ENCODE data around the gene LIPE.

Gene LIPE

DNA sequence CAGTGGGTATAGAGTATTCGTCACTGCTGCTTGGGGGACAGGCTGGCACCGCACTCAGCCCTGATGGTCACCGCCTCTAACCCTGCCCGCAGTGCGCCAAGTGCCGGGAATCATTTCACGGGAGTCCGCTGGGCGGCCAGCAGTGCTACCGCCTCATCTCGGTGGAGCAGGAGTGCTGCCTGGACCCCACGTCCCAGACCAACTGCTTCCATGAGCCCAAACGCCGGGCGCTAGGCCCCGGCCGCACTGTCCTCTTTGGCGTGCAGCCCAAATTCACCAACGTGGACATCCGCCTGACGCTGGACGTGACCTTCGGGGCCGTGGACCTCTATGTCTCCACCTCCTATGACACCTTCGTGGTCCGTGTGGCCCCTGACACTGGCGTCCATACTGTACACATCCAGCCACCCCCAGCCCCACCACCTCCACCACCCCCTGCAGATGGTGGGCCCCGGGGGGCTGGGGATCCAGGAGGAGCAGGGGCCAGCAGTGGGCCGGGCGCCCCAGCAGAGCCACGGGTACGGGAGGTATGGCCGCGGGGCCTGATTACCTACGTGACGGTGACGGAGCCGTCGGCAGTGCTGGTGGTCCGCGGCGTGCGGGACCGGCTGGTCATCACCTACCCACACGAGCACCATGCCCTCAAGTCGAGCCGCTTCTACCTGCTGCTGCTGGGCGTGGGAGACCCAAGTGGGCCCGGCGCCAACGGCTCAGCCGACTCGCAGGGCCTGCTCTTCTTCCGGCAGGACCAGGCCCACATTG lies 51.6 kb downstream of the LIPE start:
- DNase-seq: no peak

DNA sequence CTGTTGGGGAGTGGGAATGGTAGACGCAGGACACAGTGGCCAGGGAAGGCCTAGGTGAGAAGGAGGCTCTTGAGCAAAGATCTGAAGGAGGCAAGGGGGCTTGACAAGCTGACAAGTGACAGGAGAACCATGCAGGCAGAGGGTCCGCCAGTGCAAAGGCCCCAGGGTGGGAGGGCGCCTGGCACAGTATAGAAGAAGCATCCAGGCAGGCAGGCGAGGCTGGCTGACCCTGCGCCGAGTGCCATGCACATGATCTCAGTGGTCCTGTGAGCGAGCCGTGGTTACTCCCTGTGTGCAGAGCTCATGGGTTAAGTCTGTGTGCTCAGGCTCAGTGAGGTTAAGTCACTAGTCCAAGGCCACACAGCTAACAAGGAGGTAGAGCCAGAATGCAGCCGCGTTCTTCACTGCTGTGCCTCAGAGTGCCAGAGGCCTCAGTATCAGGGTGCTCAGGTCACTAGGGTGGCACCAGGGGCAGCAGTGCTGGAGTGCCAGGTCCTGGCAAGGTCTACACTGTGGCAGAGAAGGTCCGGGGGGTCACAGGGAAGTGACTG lies 52.3 kb downstream of the LIPE start:
- DNase-seq: no peak

DNA sequence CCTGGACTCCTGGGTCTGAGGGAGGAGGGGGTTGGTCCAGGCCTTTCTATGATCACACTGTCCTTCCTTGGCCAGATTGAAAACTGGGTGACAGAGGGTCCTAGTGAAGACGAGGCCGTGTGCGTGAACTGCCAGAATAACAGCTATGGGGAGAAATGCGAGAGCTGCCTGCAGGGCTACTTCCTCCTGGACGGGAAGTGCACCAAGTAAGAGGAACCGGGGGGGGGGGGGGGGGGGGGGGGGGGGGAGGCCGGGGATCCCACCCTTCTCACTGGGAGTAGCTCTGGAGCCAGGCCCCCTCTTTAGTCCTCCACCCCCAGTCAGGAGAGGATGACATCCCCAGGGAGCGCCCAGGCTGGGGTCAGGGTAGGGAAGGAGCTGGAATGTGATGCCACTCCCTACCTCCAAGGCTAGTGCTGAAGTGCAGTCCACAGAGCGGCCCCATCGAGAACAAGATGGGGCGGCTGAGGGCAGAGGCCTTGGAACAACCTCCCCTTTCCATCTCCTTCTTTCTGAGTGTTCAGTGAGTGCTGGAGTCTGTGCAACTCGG lies 56.5 kb downstream of the LIPE start:
- DNase-seq: peak; percentile 4

DNA sequence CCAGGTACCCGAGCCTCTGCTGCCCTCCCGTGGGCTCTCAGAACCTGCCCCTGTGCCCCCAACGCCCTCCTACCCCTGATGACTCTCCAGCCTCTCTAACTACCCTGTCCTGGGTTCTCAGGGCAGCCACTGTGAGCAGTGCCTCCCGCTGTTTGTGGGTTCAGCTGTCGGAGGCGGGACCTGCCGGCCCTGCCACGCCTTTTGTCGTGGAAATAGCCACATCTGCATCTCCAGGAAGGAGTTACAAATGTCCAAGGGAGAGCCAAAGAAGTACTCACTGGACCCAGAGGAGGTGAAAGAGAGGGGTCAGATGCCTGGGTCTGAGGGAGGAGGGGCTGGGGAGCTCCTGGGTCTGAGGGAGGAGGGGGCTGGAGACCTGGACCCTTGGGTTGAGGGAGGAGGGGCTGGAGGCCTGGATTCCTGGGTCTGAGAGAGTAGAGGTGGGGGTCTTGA lies 57.1 kb downstream of the LIPE start:
- DNase-seq: no peak

DNA sequence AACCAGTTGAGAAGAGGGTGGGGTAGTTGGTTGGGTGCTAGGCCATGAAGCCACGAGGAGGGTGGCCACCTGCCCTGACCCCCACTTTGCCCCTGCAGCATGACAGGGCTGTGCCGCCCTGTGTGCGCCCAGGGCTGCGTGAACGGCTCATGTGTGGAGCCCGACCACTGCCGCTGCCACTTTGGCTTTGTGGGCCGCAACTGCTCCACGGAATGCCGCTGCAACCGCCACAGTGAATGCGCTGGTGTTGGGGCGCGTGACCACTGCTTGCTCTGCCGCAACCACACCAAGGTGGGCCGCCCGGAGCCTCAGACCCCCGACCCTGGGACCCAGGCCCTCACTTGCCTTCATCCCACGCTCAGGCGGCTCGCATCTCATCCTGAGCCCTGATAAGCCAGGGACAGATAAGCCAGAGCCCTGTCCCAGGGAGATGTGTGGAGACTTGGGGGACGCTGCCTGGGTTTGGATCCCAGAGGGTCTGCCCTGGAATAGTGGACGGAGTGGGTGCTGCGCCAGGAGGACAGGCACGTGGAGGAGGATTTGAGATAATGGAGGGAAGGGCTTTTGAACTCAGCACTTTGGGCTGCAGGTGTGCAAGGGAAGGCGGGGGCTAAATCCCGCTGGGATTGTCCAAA lies 57.6 kb downstream of the LIPE start:
- no peak for DNase-seq

DNA sequence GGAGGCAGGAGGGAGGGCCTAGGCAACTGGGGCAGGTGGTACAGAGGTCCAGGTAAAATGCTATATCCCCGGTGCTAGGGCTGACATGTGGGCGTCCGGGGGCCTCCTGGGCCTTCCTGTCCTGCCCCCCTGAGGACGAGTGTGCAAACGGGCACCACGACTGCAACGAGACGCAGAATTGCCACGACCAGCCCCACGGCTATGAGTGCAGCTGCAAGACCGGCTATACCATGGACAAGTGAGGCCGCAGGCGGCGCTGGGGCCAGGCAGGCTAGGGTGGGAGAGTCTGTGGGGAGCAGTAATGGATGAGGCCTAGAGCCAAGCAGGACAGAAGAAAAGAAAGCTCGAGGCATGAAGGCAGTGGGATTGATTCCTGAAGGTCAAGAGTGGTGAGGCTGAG lies 58.4 kb downstream of the LIPE start:
- DNase-seq: no peak

DNA sequence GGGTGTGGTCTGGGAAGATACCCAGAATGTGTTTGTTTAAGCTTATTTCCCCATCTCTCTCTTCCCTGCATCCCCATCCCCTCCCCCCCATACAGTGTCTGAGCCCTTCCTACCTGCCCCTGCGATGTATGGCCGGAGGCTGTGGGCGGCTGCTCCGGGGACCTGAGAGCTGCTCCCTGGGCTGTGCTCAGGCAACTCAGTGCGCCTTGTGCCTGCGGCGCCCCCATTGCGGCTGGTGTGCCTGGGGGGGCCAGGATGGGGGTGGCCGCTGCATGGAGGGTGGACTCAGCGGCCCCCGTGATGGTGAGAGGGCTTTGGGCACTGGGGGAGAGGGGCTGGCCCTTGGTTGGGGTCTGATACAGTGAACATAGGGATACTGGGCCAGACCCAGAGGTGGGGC lies 58.8 kb downstream of the LIPE start:
- DNase-seq: no peak

DNA sequence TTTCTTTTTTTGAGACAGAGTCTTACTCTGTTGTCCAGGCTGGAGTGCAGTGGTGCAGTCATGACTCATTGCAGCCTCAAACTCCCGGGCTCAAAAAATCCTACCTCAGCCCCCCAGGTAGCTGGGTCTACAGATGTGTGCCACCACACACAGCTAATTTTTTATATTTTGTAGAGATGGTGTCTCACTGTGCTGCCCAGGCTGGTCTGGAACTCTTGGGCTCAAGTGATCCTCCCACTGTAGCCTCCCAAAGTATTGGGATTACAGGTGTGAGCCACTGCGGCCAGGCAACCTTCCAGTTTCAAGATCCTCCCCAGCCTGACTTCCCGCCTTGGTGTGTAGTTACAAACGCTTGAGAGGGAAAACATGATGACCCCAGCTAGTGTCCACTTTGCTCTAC lies 59.3 kb downstream of the LIPE start:
- no peak for DNase-seq

DNA sequence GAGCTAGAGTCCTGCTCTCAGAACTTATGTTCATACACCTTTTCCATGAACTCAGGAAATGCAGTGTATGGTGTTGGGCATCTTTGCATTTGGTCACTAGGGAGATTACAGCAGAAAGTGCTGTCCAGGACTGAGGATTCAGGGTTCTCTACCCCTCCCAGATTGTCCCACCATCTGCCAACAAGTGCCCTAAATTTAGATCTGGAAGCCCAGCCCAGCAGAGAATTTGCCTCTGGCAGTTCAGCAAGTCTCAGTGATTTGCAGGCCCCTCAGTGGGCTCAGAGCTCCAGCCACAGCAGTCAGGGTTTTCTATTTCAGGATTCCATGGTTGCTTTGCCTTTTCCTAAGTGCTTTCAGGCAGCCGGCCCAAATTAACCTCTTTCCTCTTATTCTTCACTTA lies 60.5 kb downstream of the LIPE start:
- DNase-seq: no peak

DNA sequence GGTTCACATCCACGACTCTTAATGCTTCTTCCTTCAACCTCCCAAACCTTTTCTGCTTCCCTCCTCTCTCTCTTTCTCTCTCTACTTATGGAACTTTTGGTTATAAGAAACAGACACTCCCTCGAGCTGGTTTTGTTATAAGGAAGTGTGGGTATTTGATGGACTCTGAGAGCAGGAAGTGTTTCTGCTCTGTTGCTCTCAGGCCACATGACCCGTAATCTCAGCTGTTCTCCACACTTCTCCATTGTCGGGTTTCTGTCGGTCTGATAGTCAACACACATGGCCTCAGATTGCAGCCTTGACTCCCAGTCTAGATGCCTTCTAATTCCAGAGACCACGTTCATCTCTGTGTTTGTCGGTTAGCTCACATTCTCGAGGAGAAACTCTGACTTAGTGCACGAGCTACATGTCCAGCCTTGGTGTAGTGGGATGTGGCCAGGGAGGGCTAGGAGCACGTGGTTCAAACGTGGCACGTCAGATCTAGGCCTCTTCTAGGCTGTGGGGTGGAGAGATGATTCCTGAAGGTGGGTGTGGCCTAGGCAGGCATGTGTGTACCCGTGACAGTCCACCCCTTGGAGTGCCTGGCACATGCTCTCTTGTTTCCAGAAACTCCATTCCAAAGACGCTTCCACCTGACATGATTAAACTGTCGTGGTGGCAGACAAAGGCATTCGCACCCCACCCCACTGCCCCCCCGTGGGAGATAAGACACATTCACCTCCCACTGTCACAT lies 63.4 kb downstream of the LIPE start:
- DNase-seq: peak; percentile 59

DNA sequence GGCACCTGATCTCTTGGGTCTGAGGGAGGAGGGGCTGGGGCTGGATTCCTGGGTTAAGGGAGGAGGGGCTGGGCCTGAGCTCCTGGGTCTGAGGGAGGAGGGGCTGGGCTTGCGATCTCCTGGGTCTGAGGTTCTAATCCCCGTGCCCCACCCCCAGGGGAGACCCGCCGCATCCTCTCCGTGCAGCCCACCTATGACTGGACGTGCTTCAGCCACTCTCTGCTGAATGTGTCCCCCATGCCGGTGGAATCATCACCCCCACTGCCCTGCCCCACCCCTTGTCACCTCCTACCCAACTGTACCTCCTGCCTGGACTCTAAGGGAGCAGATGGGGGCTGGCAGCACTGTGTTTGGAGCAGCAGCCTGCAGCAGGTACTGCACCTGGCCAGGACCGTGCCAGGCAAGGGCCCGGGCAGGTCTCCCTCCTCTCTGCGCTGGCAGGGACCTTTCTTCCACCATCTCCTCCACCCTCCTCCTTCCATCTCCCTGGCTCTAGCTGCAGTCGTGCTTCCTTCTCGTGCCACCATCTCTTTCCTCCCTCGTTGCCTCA lies 64.2 kb downstream of the LIPE start:
- no peak for DNase-seq

DNA sequence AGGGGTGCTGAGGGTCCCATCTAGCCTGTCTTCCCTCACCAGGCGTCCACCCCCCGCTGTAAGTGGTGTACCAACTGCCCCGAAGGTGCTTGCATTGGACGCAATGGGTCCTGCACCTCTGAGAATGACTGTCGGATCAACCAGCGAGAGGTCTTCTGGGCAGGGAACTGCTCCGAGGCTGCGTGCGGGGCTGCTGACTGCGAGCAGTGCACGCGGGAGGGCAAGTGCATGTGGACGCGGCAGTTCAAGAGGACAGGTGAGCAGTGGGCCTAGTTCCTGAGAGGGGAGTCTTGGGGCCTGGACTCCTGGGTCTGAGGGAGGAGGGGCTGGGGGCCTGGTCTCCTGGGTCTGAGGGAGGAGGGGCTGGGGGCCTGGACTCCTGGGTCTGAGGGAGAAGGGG lies 64.8 kb downstream of the LIPE start:
- DNase-seq: no peak

DNA sequence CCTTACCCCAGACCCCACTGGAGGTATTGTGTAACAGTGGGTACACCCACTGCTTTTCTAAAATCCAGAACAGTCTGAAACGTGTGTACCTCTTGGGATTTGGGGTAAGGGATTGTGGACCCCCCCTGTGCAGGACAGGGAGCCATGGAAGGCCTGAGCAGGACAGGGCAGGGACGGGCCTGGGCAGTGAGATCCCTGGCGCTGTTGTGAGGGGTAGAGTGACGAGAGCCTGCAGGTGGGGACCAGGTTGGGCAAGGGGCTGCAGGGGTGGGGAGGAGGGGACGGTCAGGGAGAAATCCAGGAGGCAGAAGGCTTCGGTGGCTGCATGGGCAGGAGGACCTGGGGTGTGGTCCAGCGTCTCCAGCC lies 65.7 kb downstream of the LIPE start:
- DNase-seq: no peak

DNA sequence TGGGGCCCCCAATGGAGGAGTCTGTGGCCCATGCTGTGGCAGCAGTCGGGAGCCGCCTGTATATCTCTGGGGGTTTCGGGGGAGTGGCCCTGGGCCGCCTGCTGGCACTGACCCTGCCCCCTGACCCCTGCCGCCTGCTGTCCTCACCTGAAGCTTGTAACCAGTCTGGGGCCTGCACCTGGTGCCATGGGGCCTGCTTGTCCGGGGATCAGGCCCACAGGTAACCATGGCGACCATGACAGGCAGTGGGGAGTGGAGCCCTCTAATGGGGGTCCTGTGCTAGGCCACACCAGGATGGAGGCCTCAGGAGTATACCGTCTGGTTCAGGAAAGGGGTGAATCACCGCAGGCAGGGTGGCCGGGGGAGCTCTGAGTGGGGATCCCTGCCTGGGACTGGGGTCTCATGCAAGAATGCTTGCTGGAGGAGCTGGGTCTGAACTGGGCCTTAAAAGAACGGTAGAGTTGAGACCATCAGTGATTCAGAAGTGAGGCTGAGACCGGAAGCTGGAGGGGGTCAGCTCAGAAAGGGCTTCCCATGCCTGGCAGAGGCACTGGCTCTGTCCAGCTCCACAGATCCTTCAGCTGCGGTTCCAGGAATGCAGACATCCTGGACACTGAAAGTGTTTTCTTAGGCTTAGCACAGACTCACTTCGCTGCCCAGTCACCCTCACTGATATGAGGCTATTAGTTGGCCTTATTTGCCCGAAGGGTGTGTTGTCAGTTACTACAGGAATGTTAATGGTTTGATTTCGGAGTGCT lies 66.2 kb downstream of the LIPE start:
- no peak for DNase-seq

DNA sequence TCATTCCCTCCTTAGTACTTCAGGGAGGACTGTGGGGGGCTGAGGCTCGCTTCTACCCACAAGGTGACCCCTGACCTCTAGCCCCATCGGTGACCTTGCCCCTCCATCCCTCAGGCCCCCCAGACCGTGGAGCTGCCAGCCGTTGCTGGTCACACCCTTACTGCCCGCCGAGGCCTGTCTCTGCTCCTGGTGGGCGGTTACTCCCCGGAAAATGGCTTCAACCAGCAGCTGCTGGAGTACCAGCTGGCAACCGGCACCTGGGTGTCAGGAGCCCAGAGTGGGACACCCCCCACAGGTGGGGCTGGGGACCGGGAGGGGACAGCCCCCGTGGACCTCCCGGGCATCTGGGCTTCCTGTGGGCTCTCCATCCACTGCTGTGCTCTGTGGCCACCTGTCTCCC lies 69.9 kb downstream of the LIPE start:
- DNase-seq: no peak

DNA sequence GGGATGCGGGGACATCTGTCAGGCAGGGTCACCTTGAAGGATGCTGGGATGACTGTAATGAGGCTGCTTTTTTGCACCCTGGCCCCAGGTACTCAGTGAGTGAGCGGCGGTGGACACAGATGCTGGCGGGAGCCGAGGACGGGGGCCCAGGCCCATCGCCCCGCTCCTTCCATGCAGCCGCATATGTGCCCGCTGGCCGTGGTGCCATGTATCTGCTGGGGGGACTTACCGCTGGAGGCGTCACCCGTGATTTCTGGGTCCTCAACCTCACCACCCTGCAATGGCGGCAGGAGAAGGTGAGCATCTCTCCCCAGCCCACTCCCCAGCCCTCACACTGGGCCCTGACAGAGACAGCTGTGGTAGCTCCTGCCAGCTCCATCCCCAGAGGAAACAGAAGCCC lies 70.5 kb downstream of the LIPE start:
- no peak for DNase-seq

DNA sequence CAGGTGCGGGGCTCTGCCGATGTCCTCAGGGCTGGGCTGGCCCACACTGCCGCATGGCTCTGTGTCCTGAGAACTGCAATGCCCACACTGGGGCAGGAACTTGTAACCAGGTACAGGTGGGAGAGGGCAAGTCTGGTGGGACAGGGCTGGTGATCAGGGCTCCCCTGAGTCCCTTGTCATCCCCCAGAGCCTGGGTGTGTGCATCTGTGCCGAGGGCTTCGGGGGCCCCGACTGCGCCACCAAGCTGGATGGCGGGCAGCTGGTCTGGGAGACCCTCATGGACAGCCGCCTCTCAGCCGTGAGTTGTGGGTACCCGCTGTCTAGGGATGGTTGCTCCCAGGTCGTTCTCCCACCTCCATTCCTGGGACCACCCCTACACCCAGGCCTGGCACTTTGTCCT lies 71.3 kb downstream of the LIPE start:
- no peak for DNase-seq

DNA sequence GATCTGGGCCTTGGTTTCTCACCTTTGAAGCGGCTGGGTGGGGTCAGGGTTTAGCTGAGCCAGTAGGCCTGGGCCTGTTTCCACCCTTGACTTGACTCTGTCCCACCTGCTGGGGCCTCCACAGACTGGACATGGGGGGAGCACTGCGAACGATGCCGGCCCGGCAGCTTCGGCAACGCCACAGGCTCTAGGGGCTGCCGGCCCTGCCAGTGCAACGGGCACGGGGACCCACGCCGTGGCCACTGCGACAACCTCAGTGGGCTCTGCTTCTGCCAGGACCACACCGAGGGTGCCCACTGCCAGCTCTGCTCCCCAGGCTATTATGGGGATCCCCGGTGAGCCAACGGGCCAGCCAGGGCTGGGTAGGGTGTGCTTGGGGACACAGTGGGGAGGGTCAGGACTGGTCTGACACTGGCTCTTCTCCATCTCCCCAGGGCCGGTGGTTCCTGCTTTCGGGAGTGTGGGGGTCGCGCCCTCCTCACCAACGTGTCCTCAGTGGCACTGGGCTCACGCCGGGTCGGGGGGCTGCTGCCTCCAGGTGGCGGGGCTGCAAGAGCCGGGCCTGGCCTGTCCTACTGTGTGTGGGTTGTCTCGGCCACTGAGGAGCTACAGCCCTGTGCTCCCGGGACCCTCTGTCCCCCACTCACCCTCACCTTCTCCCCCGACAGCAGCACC lies 73.7 kb downstream of the LIPE start:
- DNase-seq: no peak

DNA sequence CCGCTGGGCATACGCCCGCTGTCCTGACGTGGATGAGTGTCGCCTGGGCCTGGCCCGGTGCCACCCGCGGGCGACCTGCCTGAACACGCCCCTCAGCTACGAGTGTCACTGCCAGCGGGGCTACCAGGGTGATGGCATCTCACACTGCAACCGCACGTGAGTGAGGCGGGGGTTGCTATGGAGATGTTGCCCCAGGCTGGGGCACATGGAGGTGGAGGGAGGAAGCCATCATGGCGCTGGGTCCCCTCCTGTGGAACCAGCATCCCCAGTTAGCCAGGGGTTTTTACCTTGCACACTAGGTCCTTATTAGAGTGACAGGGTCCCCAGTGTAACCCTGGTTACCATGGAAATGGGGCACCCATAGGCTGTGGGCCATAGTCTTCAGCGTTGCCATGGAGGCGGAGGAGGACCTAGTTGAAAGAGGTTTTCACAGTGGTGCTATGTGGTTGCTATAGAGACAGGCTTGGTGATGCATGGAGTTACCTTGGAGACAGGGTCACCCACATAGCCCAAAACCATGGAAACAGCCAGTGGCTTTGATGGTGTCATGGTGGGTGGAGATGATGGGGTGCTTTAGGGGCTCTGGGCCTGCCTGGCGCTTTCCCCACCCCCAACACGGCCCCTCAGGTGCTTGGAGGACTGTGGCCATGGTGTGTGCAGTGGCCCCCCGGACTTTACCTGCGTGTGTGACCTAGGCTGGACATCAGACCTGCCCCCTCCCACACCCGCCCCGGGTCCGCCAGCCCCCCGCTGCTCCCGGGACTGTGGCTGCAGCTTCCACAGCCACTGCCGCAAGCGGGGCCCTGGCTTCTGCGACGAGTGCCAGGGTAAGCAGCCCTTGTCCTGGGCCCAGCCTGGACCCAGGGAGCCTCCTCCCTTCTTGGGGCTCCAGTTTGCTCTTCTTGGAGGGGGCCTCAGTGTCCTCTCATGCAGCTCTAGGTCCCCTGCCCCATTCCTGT lies 74.6 kb downstream of the LIPE start:
- no peak for DNase-seq

Data from inflammatory macrophage treated with lipopolysaccharide for 4 hours (primary cell).